ENCODE results near the gene ZNF526. TPM values are rescaled to one million over a fixed set of nuclear protein-coding genes. Genes with fewer than 3 reads are reported as not detected.
A peak's percentile ranks its signal among the peaks of the same experiment; 100 is the strongest.

The ZNF526 gene
- total and polyA plus RNA-seq, 9 of the 15 experiments (the other 6 are each of a cell fraction or from before 2014, with no cell fraction given): 1.3 to 17.9 (median 6.2) TPM

DNA sequence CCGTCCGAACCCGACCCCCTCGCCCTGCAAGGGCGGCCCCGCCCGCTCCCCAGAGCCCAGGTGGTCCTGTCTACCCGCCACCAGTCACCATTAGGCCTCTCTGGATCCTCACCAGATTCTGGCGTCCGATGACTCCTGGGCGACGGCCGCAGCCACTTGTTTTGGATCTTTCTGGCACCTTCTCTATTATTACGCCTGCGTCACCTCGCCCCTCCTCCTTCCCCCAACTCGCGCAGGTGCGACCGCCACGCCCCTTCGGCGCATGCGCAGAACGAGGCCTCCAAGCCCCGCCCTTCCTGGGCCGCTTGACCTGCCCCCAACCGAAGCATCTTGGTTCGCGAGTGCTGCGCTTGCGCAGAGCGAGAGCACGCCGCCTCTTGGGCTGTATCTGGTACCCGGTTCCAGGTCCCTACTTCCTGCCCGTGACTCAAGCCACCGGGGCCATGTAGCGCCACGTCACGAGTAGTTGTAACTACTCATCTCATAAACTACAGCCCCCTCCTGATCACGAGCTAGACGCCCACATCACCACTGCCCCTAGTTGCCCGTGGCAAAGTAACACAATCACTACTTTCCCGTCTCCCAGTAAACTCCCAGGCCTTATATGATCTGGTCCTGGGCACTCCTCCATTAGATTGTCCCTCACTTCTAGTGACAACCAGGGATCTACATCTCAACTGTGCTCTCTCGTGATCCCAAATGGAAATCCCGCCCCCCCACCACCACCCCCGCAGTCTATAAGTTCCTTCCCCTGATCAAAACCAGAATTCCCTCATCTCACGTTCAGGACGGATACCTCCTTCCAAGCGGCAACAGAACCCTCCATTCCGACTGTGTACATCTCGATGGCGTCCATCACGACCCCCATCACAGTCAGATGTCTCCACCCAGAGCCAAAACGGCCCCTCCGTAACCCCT, 2.3 kb upstream of the ZNF526 start, which contains the start of gene DEDD2:
DEDD2 (minus strand) TSS at position 158 of the 918 bp plus-strand sequence. CDS start 670 bp downstream, outside the sequence.
- intact Hi-C loops (cut with micrococcal nuclease): no loop called here
- H3K79me2 ChIP-seq (ENCODE audit: control insufficient read depth, insufficient read depth, low read length): peaks cover 95% of the 10 kb centered on the region
- no peak for TF ChIP-seq ZC3H8 (IDR thresholded peaks at IDR 0.05)
- TF ChIP-seq, protein P1, sequence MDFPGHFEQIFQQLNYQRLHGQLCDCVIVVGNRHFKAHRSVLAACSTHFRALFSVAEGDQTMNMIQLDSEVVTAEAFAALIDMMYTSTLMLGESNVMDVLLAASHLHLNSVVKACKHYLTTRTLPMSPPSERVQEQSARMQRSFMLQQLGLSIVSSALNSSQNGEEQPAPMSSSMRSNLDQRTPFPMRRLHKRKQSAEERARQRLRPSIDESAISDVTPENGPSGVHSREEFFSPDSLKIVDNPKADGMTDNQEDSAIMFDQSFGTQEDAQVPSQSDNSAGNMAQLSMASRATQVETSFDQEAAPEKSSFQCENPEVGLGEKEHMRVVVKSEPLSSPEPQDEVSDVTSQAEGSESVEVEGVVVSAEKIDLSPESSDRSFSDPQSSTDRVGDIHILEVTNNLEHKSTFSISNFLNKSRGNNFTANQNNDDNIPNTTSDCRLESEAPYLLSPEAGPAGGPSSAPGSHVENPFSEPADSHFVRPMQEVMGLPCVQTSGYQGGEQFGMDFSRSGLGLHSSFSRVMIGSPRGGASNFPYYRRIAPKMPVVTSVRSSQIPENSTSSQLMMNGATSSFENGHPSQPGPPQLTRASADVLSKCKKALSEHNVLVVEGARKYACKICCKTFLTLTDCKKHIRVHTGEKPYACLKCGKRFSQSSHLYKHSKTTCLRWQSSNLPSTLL (IDR thresholded peaks at IDR 0.05): no peak
- TF ChIP-seq, protein P2, sequence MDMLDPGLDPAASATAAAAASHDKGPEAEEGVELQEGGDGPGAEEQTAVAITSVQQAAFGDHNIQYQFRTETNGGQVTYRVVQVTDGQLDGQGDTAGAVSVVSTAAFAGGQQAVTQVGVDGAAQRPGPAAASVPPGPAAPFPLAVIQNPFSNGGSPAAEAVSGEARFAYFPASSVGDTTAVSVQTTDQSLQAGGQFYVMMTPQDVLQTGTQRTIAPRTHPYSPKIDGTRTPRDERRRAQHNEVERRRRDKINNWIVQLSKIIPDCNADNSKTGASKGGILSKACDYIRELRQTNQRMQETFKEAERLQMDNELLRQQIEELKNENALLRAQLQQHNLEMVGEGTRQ (CRISPR knock-in tag; IDR thresholded peaks at IDR 0.05): peak; percentile 33; the same call in 1 of the 2 replicates
- peak; percentile 53 for TF ChIP-seq TAF1 (IDR thresholded peaks at IDR 0.05; ENCODE audit: control insufficient read depth, extremely low read depth, insufficient read depth, low read length, severe bottlenecking)
- no peak for TF ChIP-seq EWSR1 (IDR thresholded peaks at IDR 0.05; ENCODE audit: borderline replicate concordance, low read depth, partially characterized antibody)
- TF ChIP-seq ZZZ3 (IDR thresholded peaks at IDR 0.05): no peak
- TF ChIP-seq RBM22 (IDR thresholded peaks at IDR 0.05; ENCODE audit: low read depth, low read length, poor library complexity, severe bottlenecking): no peak
- TF ChIP-seq U2AF1 (optimal IDR thresholded peaks at IDR 0.05; ENCODE audit: low read depth, low read length): no peak
- 0 out of 2 replicates have a peak, but pooled peaks have one; percentile 6 for TF ChIP-seq TARDBP (IDR thresholded peaks at IDR 0.05)
- TF ChIP-seq, protein P3, sequence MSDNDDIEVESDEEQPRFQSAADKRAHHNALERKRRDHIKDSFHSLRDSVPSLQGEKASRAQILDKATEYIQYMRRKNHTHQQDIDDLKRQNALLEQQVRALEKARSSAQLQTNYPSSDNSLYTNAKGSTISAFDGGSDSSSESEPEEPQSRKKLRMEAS (CRISPR knock-in tag; IDR thresholded peaks at IDR 0.05): peak; percentile 70
- TF ChIP-seq, protein P4, sequence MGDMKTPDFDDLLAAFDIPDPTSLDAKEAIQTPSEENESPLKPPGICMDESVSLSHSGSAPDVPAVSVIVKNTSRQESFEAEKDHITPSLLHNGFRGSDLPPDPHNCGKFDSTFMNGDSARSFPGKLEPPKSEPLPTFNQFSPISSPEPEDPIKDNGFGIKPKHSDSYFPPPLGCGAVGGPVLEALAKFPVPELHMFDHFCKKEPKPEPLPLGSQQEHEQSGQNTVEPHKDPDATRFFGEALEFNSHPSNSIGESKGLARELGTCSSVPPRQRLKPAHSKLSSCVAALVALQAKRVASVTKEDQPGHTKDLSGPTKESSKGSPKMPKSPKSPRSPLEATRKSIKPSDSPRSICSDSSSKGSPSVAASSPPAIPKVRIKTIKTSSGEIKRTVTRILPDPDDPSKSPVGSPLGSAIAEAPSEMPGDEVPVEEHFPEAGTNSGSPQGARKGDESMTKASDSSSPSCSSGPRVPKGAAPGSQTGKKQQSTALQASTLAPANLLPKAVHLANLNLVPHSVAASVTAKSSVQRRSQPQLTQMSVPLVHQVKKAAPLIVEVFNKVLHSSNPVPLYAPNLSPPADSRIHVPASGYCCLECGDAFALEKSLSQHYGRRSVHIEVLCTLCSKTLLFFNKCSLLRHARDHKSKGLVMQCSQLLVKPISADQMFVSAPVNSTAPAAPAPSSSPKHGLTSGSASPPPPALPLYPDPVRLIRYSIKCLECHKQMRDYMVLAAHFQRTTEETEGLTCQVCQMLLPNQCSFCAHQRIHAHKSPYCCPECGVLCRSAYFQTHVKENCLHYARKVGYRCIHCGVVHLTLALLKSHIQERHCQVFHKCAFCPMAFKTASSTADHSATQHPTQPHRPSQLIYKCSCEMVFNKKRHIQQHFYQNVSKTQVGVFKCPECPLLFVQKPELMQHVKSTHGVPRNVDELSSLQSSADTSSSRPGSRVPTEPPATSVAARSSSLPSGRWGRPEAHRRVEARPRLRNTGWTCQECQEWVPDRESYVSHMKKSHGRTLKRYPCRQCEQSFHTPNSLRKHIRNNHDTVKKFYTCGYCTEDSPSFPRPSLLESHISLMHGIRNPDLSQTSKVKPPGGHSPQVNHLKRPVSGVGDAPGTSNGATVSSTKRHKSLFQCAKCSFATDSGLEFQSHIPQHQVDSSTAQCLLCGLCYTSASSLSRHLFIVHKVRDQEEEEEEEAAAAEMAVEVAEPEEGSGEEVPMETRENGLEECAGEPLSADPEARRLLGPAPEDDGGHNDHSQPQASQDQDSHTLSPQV (IDR thresholded peaks at IDR 0.05): peak; percentile 73
- 0 out of 2 replicates have a peak, but pooled peaks have one; percentile 2 for TF ChIP-seq ETV5 (CRISPR knock-in tag; IDR thresholded peaks at IDR 0.05; ENCODE audit: low read depth)

More for the DNA sequence above, 2.3 kb upstream of the ZNF526 start, which contains the start of gene DEDD2:
- peak; percentile 97 for FAIRE-seq
- 3% methylated on average over 56 of the region's 57 CpGs for WGBS (ENCODE audit: insufficient coverage, low coverage, missing lambda C conversion rate)
- Histone ChIP-seq H4K20me1 (replicated peaks; ENCODE audit: control insufficient read depth, insufficient read depth, low read length) (peaks cover 16% of the 10 kb centered on the region), H3K4me3 (peak within 1 kb of the TSS; percentile 82), H3K4me2 (ENCODE audit: insufficient read depth, low read length) (peak within 1 kb of the TSS; percentile 96), H3K9me3 (replicated peaks; ENCODE audit: control insufficient read depth, insufficient read depth, low read depth, low read length) (no peaks in the 10 kb centered on the region), H3K9ac (ENCODE audit: insufficient read depth in 1 of 2, low read depth in 2 of 2, low read length in 2 of 2) (peak within 1 kb of the TSS; percentile 89 to 96), H3K36me3 (ENCODE audit: control insufficient read depth, insufficient read depth, low read length) (peaks cover 46% of the 10 kb centered on the region), H3K27ac (ENCODE audit: extremely low read depth, low read depth, low read length) (peak within 1 kb of the TSS; percentile 91), H2AFZ (ENCODE audit: low read depth, low read length) (peak within 1 kb of the TSS; percentile 89), H3K9me1 (ENCODE audit: control insufficient read depth, insufficient read depth, low read length) (peaks cover 6% of the 10 kb centered on the region), H3K27me3 (ENCODE audit: control insufficient read depth in 2 of 2, insufficient read depth in 2 of 2, low read length in 2 of 2) (no peaks in the 10 kb centered on the region), H3K4me1 (replicated peaks in 1 of 2; ENCODE audit: control insufficient read depth in 2 of 2, insufficient read depth in 2 of 2, low read length in 2 of 2) (peaks cover 30 to 55% of the 10 kb centered on the region in 2 experiments)
- POLR2A ChIA-PET: interaction anchor here (0.6 to 3.6 kb wide), 7 partner anchors 12 to 169 kb away, joined by 3 to 28 read pairs (median 4); partner anchors contain the start of gene GSK3A
- in situ Hi-C loops (cut with MboI): no loop called here
- peak; percentile 77 for ATAC-seq
- DNase-seq (ENCODE audit: extremely low read depth in 1 of 4, low spot score in 3 of 4): peak; percentile 90 to 99 (median 94)
- CTCF ChIA-PET (ENCODE audit: low intra/inter-chr PET ratio): no interaction called here
- BruUV-seq (replicated peaks): no TSS peak

Data from K562 (cell line).